HEK293 (cell line): ENCODE data around the gene MINDY1.
A peak's percentile ranks its signal among the peaks of the same experiment; 100 is the strongest.

Experiments
- BCL11A ChIP-seq: fragments of 450-650 bp; formaldehyde crosslinking; IDR thresholded peaks from 2 replicates; pipeline ENCODE4 v1.5.1; 2016; ENCODE audit warnings: low read depth, missing biosample characterization, missing genetic modification characterization
- EGR2 ChIP-seq: fragments of 450-650 bp; formaldehyde crosslinking; IDR thresholded peaks from 2 replicates; pipeline ENCODE4 v1.5.1; 2016; ENCODE audit warnings: low read depth, missing biosample characterization, missing genetic modification characterization
- HOXC10 ChIP-seq: sonication (generic); formaldehyde crosslinking; IDR thresholded peaks from 2 replicates; pipeline ENCODE4 v1.8.1; 2023; ENCODE audit warnings: mild to moderate bottlenecking, missing genetic modification reagents
- KLF16 ChIP-seq: fragments of 450-650 bp; formaldehyde crosslinking; IDR thresholded peaks from 2 replicates; pipeline ENCODE4 v1.5.1; 2017; ENCODE audit warnings: missing biosample characterization, missing genetic modification characterization
- MYNN ChIP-seq: fragments of 450-650 bp; formaldehyde crosslinking; IDR thresholded peaks from 2 replicates; pipeline ENCODE4 v1.5.1; 2016; ENCODE audit warnings: missing biosample characterization, missing genetic modification characterization, borderline replicate concordance
- YY1 ChIP-seq: fragments of 450-650 bp; formaldehyde crosslinking; IDR thresholded peaks from 2 replicates; pipeline ENCODE4 v1.5.1; 2018; ENCODE audit warnings: missing biosample characterization, missing genetic modification characterization
- YY2 ChIP-seq: fragments of 450-650 bp; formaldehyde crosslinking; IDR thresholded peaks from 2 replicates; pipeline ENCODE4 v1.5.1; 2016; ENCODE audit warnings: missing biosample characterization, missing genetic modification characterization
- ZBTB48 ChIP-seq: fragments of 450-650 bp; formaldehyde crosslinking; IDR thresholded peaks from 2 replicates; pipeline ENCODE4 v1.5.1; 2016; ENCODE audit warnings: missing biosample characterization, missing genetic modification characterization
- ZEB2 ChIP-seq: fragments of 450-650 bp; formaldehyde crosslinking; IDR thresholded peaks from 2 replicates; pipeline ENCODE4 v1.5.1; 2016; ENCODE audit warnings: missing biosample characterization, missing genetic modification characterization
- ZFP69B ChIP-seq: fragments of 450-650 bp; formaldehyde crosslinking; IDR thresholded peaks from 2 replicates; pipeline ENCODE4 v1.5.1; 2016; ENCODE audit warnings: missing biosample characterization, missing genetic modification characterization
- ZNF2 ChIP-seq: fragments of 450-650 bp; formaldehyde crosslinking; IDR thresholded peaks from 2 replicates; pipeline ENCODE4 v1.5.1; 2016; ENCODE audit warnings: missing biosample characterization, missing genetic modification characterization
- ZNF23 ChIP-seq: fragments of 450-650 bp; formaldehyde crosslinking; IDR thresholded peaks from 2 replicates; pipeline ENCODE4 v1.5.1; 2016; ENCODE audit warnings: missing biosample characterization, missing genetic modification characterization, borderline replicate concordance
- ZNF335 ChIP-seq: fragments of 450-650 bp; formaldehyde crosslinking; conservative IDR thresholded peaks from 2 replicates; pipeline ENCODE4 v1.5.1; 2016; ENCODE audit warnings: missing biosample characterization, missing genetic modification characterization
- ZNF350 ChIP-seq: fragments of 450-650 bp; formaldehyde crosslinking; IDR thresholded peaks from 2 replicates; pipeline ENCODE4 v1.5.0; 2017; ENCODE audit warnings: missing biosample characterization, mild to moderate bottlenecking, missing genetic modification characterization
- ZNF354C ChIP-seq: fragments of 450-650 bp; formaldehyde crosslinking; IDR thresholded peaks from 2 replicates; pipeline ENCODE4 v1.5.1; 2016; ENCODE audit warnings: missing biosample characterization, missing genetic modification characterization, low read depth, borderline replicate concordance
- ZNF366 ChIP-seq: fragments of 450-650 bp; formaldehyde crosslinking; conservative IDR thresholded peaks from 2 replicates; pipeline ENCODE4 v1.5.1; 2016; ENCODE audit warnings: missing biosample characterization, missing genetic modification characterization
- ZNF391 ChIP-seq: fragments of 450-650 bp; formaldehyde crosslinking; IDR thresholded peaks from 2 replicates; pipeline ENCODE4 v1.5.1; 2016; ENCODE audit warnings: low read depth, missing biosample characterization, missing genetic modification characterization, borderline replicate concordance
- ZNF423 ChIP-seq: fragments of 450-650 bp; formaldehyde crosslinking; IDR thresholded peaks from 2 replicates; pipeline ENCODE4 v1.5.1; 2016; ENCODE audit warnings: missing biosample characterization, missing genetic modification characterization
- ZNF501 ChIP-seq: fragments of 450-650 bp; formaldehyde crosslinking; IDR thresholded peaks from 2 replicates; pipeline ENCODE4 v1.5.1; 2016; ENCODE audit warnings: missing biosample characterization, missing genetic modification characterization
- ZNF514 ChIP-seq: fragments of 450-650 bp; formaldehyde crosslinking; IDR thresholded peaks from 2 replicates; pipeline ENCODE4 v1.5.1; 2016; ENCODE audit warnings: missing biosample characterization, missing genetic modification characterization
- ZNF521 ChIP-seq: fragments of 450-650 bp; formaldehyde crosslinking; IDR thresholded peaks from 2 replicates; pipeline ENCODE4 v1.5.1; 2017; ENCODE audit warnings: missing biosample characterization, mild to moderate bottlenecking, missing genetic modification characterization
- ZNF530 ChIP-seq: fragments of 450-650 bp; formaldehyde crosslinking; IDR thresholded peaks from 2 replicates; pipeline ENCODE4 v1.5.1; 2016; ENCODE audit warnings: low read depth, missing biosample characterization, missing genetic modification characterization
- ZNF561 ChIP-seq: fragments of 450-650 bp; IDR thresholded peaks from 2 replicates; pipeline ENCODE4 v1.5.1; 2018; ENCODE audit warnings: missing biosample characterization, missing genetic modification characterization, borderline replicate concordance
- ZNF585B ChIP-seq: fragments of 450-650 bp; formaldehyde crosslinking; IDR thresholded peaks from 2 replicates; pipeline ENCODE4 v1.5.1; 2016; ENCODE audit warnings: missing biosample characterization, missing genetic modification characterization
- ZNF626 ChIP-seq: fragments of 450-650 bp; sonication (Bioruptor Pico); formaldehyde crosslinking; IDR thresholded peaks from 2 replicates; pipeline ENCODE4 v1.5.1; 2018; ENCODE audit warnings: missing biosample characterization, missing genetic modification characterization, inconsistent platforms
- ZNF747 ChIP-seq: fragments of 450-650 bp; formaldehyde crosslinking; IDR thresholded peaks from 2 replicates; pipeline ENCODE4 v1.5.1; 2016; ENCODE audit warnings: missing biosample characterization, missing genetic modification characterization
- TF ChIP-seq, protein P1 (sequence below): fragments of 450-650 bp; formaldehyde crosslinking; IDR thresholded peaks from 2 replicates; pipeline ENCODE4 v1.5.1; 2016; ENCODE audit warnings: missing biosample characterization, missing genetic modification characterization
- TF ChIP-seq, protein P2 (sequence below): fragments of 450-650 bp; formaldehyde crosslinking; IDR thresholded peaks from 2 replicates; pipeline ENCODE4 v1.5.1; 2016; ENCODE audit warnings: missing biosample characterization, missing genetic modification characterization, borderline replicate concordance
- TF ChIP-seq, protein P3 (sequence below): fragments of 450-650 bp; IDR thresholded peaks from 2 replicates; pipeline ENCODE4 v1.5.1; 2018; ENCODE audit warnings: missing biosample characterization, missing genetic modification characterization
- TF ChIP-seq, protein P4 (sequence below): fragments of 450-650 bp; formaldehyde crosslinking; IDR thresholded peaks from 2 replicates; pipeline ENCODE4; 2016; ENCODE audit warnings: missing biosample characterization, missing genetic modification characterization
- TF ChIP-seq, protein P5 (sequence below): fragments of 450-650 bp; formaldehyde crosslinking; IDR thresholded peaks from 2 replicates; pipeline ENCODE4 v1.5.1; 2016; ENCODE audit warnings: missing biosample characterization, missing genetic modification characterization

MINDY1 gene

DNA sequence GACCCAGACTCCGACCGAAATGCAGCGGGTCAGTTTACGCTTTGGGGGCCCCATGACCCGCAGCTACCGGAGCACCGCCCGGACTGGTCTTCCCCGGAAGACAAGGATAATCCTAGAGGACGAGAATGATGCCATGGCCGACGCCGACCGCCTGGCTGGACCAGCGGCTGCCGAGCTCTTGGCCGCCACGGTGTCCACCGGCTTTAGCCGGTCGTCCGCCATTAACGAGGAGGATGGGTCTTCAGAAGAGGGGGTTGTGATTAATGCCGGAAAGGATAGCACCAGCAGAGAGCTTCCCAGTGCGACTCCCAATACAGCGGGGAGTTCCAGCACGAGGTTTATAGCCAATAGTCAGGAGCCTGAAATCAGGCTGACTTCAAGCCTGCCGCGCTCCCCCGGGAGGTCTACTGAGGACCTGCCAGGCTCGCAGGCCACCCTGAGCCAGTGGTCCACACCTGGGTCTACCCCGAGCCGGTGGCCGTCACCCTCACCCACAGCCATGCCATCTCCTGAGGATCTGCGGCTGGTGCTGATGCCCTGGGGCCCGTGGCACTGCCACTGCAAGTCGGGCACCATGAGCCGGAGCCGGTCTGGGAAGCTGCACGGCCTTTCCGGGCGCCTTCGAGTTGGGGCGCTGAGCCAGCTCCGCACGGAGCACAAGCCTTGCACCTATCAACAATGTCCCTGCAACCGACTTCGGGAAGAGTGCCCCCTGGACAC is 41.4 kb upstream of the MINDY1 start (continued):
- TF ChIP-seq, protein P1, sequence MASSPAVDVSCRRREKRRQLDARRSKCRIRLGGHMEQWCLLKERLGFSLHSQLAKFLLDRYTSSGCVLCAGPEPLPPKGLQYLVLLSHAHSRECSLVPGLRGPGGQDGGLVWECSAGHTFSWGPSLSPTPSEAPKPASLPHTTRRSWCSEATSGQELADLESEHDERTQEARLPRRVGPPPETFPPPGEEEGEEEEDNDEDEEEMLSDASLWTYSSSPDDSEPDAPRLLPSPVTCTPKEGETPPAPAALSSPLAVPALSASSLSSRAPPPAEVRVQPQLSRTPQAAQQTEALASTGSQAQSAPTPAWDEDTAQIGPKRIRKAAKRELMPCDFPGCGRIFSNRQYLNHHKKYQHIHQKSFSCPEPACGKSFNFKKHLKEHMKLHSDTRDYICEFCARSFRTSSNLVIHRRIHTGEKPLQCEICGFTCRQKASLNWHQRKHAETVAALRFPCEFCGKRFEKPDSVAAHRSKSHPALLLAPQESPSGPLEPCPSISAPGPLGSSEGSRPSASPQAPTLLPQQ (tag by site-specific recombination) = peak; percentile 62
- TF ChIP-seq EGR2 (tag by site-specific recombination) (no peak), ZNF585B (no peak), KLF16 (tag by site-specific recombination) (no peak), ZNF354C (tag by site-specific recombination) (no peak), YY1 (tag by site-specific recombination) (peak; percentile 69; the same call in 1 of the 2 replicates), ZEB2 (peak; percentile 63), ZNF521 (tag by site-specific recombination) (no peak), MYNN (tag by site-specific recombination) (no peak), HOXC10 (no peak), ZNF335 (tag by site-specific recombination) (peak; percentile 99), ZNF530 (tag by site-specific recombination) (no peak), ZNF23 (tag by site-specific recombination) (no peak), ZNF501 (tag by site-specific recombination) (peak; percentile 49), ZNF423 (0 out of 2 replicates have a peak, but pooled peaks have one; percentile 23), YY2 (peak; percentile 50), ZNF514 (tag by site-specific recombination) (no peak), ZNF391 (tag by site-specific recombination) (no peak), ZNF350 (no peak), ZNF626 (tag by site-specific recombination) (no peak), ZNF747 (tag by site-specific recombination) (no peak), BCL11A (tag by site-specific recombination) (peak; percentile 59; the same call in 1 of the 2 replicates), ZBTB48 (tag by site-specific recombination) (peak; percentile 24; the same call in 1 of the 2 replicates), ZNF366 (0 out of 2 replicates have a peak, but pooled peaks have one; percentile 30), ZNF2 (tag by site-specific recombination) (peak; percentile 7; the same call in 1 of the 2 replicates), ZNF561 (no peak), ZFP69B (tag by site-specific recombination) (no peak)
- TF ChIP-seq, protein P2, sequence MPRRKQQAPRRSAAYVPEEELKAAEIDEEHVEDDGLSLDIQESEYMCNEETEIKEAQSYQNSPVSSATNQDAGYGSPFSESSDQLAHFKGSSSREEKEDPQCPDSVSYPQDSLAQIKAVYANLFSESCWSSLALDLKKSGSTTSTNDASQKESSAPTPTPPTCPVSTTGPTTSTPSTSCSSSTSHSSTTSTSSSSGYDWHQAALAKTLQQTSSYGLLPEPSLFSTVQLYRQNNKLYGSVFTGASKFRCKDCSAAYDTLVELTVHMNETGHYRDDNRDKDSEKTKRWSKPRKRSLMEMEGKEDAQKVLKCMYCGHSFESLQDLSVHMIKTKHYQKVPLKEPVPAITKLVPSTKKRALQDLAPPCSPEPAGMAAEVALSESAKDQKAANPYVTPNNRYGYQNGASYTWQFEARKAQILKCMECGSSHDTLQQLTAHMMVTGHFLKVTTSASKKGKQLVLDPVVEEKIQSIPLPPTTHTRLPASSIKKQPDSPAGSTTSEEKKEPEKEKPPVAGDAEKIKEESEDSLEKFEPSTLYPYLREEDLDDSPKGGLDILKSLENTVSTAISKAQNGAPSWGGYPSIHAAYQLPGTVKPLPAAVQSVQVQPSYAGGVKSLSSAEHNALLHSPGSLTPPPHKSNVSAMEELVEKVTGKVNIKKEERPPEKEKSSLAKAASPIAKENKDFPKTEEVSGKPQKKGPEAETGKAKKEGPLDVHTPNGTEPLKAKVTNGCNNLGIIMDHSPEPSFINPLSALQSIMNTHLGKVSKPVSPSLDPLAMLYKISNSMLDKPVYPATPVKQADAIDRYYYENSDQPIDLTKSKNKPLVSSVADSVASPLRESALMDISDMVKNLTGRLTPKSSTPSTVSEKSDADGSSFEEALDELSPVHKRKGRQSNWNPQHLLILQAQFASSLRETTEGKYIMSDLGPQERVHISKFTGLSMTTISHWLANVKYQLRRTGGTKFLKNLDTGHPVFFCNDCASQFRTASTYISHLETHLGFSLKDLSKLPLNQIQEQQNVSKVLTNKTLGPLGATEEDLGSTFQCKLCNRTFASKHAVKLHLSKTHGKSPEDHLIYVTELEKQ (tag by site-specific recombination) = no peak
- TF ChIP-seq, protein P3, sequence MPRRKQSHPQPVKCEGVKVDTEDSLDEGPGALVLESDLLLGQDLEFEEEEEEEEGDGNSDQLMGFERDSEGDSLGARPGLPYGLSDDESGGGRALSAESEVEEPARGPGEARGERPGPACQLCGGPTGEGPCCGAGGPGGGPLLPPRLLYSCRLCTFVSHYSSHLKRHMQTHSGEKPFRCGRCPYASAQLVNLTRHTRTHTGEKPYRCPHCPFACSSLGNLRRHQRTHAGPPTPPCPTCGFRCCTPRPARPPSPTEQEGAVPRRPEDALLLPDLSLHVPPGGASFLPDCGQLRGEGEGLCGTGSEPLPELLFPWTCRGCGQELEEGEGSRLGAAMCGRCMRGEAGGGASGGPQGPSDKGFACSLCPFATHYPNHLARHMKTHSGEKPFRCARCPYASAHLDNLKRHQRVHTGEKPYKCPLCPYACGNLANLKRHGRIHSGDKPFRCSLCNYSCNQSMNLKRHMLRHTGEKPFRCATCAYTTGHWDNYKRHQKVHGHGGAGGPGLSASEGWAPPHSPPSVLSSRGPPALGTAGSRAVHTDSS = no peak
- TF ChIP-seq, protein P4, sequence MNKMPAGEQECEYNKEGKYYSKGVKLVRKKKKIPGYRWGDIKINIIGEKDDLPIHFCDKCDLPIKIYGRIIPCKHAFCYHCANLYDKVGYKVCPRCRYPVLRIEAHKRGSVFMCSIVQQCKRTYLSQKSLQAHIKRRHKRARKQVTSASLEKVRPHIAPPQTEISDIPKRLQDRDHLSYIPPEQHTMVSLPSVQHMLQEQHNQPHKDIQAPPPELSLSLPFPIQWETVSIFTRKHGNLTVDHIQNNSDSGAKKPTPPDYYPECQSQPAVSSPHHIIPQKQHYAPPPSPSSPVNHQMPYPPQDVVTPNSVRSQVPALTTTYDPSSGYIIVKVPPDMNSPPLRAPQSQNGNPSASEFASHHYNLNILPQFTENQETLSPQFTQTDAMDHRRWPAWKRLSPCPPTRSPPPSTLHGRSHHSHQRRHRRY (tag by site-specific recombination) = no peak
- TF ChIP-seq, protein P5, sequence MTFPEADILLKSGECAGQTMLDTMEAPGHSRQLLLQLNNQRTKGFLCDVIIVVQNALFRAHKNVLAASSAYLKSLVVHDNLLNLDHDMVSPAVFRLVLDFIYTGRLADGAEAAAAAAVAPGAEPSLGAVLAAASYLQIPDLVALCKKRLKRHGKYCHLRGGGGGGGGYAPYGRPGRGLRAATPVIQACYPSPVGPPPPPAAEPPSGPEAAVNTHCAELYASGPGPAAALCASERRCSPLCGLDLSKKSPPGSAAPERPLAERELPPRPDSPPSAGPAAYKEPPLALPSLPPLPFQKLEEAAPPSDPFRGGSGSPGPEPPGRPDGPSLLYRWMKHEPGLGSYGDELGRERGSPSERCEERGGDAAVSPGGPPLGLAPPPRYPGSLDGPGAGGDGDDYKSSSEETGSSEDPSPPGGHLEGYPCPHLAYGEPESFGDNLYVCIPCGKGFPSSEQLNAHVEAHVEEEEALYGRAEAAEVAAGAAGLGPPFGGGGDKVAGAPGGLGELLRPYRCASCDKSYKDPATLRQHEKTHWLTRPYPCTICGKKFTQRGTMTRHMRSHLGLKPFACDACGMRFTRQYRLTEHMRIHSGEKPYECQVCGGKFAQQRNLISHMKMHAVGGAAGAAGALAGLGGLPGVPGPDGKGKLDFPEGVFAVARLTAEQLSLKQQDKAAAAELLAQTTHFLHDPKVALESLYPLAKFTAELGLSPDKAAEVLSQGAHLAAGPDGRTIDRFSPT = peak; percentile 97
